Stomach (tissue), 4 donors: ENCODE measurements around the gene TRIM52.

Experiments
- EP300 ChIP-seq: sonication (generic); formaldehyde crosslinking; IDR thresholded peaks from one replicate; pipeline ENCODE4 v1.6.1; 2017; ENCODE audit warnings: antibody characterized with exemption
- POLR2A ChIP-seq, 4 donors: fragments of 450-650 bp; IDR thresholded peaks; one replicate each; pipeline ENCODE4 v1.6.1; 2016; ENCODE audit warnings: antibody characterized with exemption in 4 of 4, control low read depth in 2 of 4, mild to moderate bottlenecking in 1 of 4, moderate library complexity in 1 of 4
- TF ChIP-seq, protein P1 (sequence below), 7 experiments: fragments of 450-650 bp in 4 of 7; fragments of 200-600 bp in 3 of 7; sonication (generic) in 3 of 7; IDR thresholded peaks; one replicate each; pipeline ENCODE4 v1.5.1; 2016 to 2019; ENCODE audit warnings: antibody characterized with exemption in 7 of 7, control low read depth in 2 of 7, mild to moderate bottlenecking in 1 of 7

DNA sequence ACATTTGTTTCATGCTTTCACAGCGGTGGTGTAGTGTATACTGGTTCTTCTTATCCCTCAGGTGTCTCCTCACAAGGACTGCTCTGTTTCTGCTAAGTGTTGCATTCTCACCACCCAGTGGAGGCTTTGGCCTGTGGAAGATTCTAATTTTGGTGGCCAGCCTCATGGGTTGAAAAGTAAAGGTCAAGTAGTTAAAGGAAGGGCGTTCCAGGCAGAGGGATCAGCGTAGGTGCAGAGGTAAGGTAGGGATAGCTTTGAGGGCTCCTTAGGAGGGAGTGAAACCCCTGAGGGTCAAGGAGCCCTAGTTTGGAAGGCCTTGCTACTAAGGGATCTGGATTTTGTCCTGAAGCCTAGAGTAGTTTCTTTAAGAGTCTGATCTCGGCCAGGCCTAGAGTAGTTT is 12.7 kb downstream of the TRIM52 start:
- TF ChIP-seq, protein P1, sequence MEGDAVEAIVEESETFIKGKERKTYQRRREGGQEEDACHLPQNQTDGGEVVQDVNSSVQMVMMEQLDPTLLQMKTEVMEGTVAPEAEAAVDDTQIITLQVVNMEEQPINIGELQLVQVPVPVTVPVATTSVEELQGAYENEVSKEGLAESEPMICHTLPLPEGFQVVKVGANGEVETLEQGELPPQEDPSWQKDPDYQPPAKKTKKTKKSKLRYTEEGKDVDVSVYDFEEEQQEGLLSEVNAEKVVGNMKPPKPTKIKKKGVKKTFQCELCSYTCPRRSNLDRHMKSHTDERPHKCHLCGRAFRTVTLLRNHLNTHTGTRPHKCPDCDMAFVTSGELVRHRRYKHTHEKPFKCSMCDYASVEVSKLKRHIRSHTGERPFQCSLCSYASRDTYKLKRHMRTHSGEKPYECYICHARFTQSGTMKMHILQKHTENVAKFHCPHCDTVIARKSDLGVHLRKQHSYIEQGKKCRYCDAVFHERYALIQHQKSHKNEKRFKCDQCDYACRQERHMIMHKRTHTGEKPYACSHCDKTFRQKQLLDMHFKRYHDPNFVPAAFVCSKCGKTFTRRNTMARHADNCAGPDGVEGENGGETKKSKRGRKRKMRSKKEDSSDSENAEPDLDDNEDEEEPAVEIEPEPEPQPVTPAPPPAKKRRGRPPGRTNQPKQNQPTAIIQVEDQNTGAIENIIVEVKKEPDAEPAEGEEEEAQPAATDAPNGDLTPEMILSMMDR (IDR thresholded peaks at IDR 0.05): no peak
- TF ChIP-seq POLR2A (IDR thresholded peaks at IDR 0.05): no peak
- no peak for TF ChIP-seq EP300
